Measurements from ENCODE around the gene SNAI3.

The SNAI3 gene

DNA sequence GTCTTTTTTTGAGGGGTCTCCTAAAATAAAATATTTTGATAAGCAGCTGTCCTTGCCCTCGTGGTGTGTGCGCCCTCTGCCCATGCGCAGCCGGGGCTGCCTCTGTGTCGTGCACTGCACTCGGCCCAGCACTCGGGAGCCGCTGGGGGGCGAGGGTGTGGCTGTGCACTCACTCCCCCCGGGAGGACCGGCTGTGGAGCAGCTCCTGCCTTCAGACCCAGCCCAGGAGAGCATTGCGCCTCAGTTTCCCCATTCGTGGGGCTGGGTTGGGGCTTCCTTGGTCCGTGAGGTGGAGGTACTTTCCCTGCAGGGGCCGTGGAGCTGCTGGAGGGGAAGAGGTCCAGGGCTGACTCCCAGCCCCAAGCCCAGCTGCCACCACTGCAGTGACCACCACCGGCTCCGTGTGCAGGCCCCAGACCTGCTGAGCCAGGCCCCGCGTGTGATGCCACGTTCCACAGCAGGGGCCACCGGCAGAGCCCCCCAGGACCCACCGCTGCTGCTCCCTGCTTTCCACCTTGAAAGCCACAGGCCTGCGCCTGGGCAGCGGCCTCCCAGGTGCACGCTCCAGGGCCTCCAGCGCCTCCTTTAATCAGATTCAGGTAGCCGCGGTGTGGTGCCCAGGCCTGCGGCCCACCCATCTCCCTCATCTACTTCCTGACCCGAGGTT is 54.3 kb downstream of the SNAI3 start:
- no peak for DNase-seq

- no peak for DNase-seq
Observed at GRCh38 chr16:88631384-88631783, 54.9 kb downstream of the SNAI3 start.

DNA sequence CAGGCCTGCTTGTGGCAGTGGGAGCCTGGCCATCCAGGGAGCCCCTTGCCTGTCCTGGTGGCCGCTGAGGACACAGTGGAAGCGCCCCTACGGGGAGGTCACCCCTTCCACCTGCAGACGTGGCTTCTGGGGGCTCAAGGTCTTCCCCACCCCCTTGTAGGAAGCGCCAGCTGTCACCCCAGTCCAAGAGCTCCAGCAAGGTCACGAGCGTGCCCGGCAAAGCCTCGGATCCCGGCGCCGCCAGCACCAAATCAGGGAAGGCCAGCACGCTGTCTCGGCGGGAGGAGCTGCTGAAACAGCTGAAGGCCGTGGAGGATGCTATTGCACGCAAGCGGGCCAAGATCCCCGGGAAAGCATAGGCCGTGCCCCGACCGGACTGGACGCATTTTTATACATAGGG is 55.4 kb downstream of the SNAI3 start:
- no peak for DNase-seq

- DNase-seq = no peak
Observed at GRCh38 chr16:88630433-88630832, 55.9 kb downstream of the SNAI3 start.

DNA sequence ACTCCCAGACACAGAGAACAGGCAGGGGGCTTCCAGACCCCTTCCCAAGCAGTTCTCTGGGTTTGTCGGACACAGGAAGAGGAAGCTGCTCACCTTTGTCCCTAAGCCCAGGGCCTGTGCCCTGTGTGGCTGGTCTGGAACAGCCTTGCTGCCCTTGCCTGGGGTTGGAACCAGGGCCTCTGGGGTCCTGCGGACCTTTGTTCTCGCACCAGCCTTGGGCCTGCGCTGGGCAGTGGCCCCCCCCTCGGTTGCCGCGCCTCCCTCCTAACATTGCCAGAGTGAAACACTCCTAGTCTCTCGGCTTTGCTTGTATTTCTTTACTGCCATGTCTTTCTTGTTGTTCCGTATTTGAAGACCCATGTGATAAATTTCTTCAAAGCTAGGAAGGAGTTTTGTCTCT is 56.5 kb downstream of the SNAI3 start:
- no peak for DNase-seq

DNA sequence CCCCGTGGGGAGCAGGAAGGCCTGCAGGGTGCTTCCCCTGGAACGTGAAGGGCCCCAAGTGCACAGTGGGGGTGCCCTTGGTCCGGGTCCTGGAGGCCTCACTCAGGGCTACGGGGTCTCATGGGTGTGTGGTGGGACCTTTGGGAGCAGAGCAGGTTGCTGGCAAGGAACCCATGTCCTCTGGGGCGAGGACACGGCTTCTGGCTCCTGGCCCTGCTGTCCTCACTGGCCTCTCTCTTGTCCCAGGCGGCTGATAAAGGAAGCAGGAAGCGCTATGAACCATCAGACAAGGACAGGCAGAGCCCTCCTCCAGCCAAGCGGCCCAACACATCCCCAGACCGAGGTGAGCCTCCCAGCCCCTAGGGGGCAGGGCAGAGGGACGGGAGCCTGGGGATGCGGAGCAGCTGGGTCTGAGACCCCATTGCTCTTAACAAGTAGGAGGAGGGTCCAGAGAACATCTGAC is 57.8 kb downstream of the SNAI3 start:
- DNase-seq = no peak
